Ishikawa (cell line): ENCODE results near the gene RNF31.

Source experiments
- CEBPB ChIP-seq: IDR thresholded peaks from 2 replicates; pipeline ENCODE4 v1.6.1; 2012
- CREB1 ChIP-seq: IDR thresholded peaks from 2 replicates; pipeline ENCODE4 v1.6.1; 2012; ENCODE audit warnings: low read depth
- EGR1 ChIP-seq: IDR thresholded peaks from 2 replicates; pipeline ENCODE4 v1.6.1; 2012
- EP300 ChIP-seq: IDR thresholded peaks from 2 replicates; pipeline ENCODE4 v1.6.1; 2012; ENCODE audit warnings: borderline replicate concordance
- MAX ChIP-seq: IDR thresholded peaks from 2 replicates; pipeline ENCODE4 v1.6.1; 2012
- NFIC ChIP-seq: IDR thresholded peaks from 2 replicates; pipeline ENCODE4 v1.6.1; 2012
- RAD21 ChIP-seq: IDR thresholded peaks from 2 replicates; pipeline ENCODE4 v1.6.1; 2012; ENCODE audit warnings: low read depth
- TAF1 ChIP-seq: IDR thresholded peaks from 2 replicates; pipeline ENCODE4 v1.6.1; 2012; ENCODE audit warnings: low read depth, mild to moderate bottlenecking
- TCF12 ChIP-seq: IDR thresholded peaks from 2 replicates; pipeline ENCODE4 v1.6.1; 2012; ENCODE audit warnings: low read depth
- TEAD4 ChIP-seq: IDR thresholded peaks from 2 replicates; pipeline ENCODE4 v1.6.1; 2012
- USF1 ChIP-seq: IDR thresholded peaks from 2 replicates; pipeline ENCODE4 v1.6.1; 2012
- YY1 ChIP-seq: IDR thresholded peaks from 2 replicates; pipeline ENCODE4 v1.6.1; 2012; ENCODE audit warnings: low read depth
- TF ChIP-seq, protein P1 (sequence below): IDR thresholded peaks from 2 replicates; pipeline ENCODE4 v1.6.1; 2012; ENCODE audit warnings: low read depth, mild to moderate bottlenecking

- TF ChIP-seq MAX (peak; percentile 99), YY1 (peak; percentile 84), EP300 (peak; percentile 62), EGR1 (peak; percentile 64), CEBPB (no peak), TAF1 (peak; percentile 97), RAD21 (peak; percentile 13; the same call in 1 of the 2 replicates), CREB1 (peak; percentile 40; the same call in 1 of the 2 replicates), TCF12 (peak; percentile 85), TEAD4 (peak; percentile 49), NFIC (peak; percentile 40; the same call in 1 of the 2 replicates), USF1 (peak; percentile 90)
- TF ChIP-seq, protein P1, sequence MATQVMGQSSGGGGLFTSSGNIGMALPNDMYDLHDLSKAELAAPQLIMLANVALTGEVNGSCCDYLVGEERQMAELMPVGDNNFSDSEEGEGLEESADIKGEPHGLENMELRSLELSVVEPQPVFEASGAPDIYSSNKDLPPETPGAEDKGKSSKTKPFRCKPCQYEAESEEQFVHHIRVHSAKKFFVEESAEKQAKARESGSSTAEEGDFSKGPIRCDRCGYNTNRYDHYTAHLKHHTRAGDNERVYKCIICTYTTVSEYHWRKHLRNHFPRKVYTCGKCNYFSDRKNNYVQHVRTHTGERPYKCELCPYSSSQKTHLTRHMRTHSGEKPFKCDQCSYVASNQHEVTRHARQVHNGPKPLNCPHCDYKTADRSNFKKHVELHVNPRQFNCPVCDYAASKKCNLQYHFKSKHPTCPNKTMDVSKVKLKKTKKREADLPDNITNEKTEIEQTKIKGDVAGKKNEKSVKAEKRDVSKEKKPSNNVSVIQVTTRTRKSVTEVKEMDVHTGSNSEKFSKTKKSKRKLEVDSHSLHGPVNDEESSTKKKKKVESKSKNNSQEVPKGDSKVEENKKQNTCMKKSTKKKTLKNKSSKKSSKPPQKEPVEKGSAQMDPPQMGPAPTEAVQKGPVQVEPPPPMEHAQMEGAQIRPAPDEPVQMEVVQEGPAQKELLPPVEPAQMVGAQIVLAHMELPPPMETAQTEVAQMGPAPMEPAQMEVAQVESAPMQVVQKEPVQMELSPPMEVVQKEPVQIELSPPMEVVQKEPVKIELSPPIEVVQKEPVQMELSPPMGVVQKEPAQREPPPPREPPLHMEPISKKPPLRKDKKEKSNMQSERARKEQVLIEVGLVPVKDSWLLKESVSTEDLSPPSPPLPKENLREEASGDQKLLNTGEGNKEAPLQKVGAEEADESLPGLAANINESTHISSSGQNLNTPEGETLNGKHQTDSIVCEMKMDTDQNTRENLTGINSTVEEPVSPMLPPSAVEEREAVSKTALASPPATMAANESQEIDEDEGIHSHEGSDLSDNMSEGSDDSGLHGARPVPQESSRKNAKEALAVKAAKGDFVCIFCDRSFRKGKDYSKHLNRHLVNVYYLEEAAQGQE, result 0 out of 2 replicates have a peak, but pooled peaks have one; percentile 25
These were observed 41.2 kb downstream of the RNF31 start, which contains the start of gene IPO4 for GRCh38 chr14:24188251-24189058.
